ENCODE measurements around the gene KPRP.

Gene KPRP

DNA sequence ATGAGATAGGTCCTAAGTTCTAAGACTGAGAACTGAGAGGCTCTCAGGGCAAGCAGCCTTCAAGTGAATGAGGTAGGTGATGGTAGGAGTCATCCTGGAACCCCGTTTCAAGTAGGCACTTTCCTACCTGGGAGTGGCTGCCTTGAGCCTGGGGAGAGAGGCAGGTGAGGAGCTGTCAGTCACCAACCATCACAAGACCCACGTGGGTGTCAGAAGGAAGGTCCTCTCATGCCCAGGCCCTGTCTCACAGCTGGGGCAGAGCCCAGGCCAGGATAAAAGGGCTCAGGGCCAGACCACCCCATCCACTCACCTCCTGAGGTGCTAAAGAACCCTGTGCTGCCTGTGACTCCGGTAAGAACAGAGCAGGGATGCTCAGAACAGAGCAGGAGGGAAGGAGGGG is 38.6 kb downstream of the KPRP start, which contains the start of gene LCE1D:
Gene LCE1D (plus strand): TSS at position 301 of the 400 bp plus-strand sequence. CDS start 1,074 bp downstream, outside the sequence.
- DNase-seq, result no peak
- no peak for TF ChIP-seq CTCF (IDR thresholded peaks at IDR 0.05; ENCODE audit: low read depth, low read length)
- Histone ChIP-seq H3K27ac (no peak within 1 kb of the TSS), H3K27me3 (ENCODE audit: insufficient read depth, low read depth, severe bottlenecking) (peaks cover 32% of the 10 kb centered on the region), H3K4me3 (ENCODE audit: low read depth, low read length) (no peak within 1 kb of the TSS), H3K36me3 (no peaks in the 10 kb centered on the region), H3K9me3 (ENCODE audit: severe bottlenecking) (peaks cover 2% of the 10 kb centered on the region)

GRCh38 chr1:152801333-152801732 is 43.5 kb downstream of the KPRP start:
- TF ChIP-seq CTCF (IDR thresholded peaks at IDR 0.05; ENCODE audit: low read depth, low read length), result no peak
- no peak overlapping the region for H3K27ac ChIP-seq
- no peaks in the 10 kb centered on the region for H3K36me3 ChIP-seq
- H3K4me3 ChIP-seq (ENCODE audit: low read depth, low read length), result no peak overlapping the region
- no peak for DNase-seq
- H3K9me3 ChIP-seq (ENCODE audit: severe bottlenecking), result peaks cover 2% of the 10 kb centered on the region
- peaks cover 78% of the 10 kb centered on the region for H3K27me3 ChIP-seq (ENCODE audit: insufficient read depth, low read depth, severe bottlenecking)

DNA sequence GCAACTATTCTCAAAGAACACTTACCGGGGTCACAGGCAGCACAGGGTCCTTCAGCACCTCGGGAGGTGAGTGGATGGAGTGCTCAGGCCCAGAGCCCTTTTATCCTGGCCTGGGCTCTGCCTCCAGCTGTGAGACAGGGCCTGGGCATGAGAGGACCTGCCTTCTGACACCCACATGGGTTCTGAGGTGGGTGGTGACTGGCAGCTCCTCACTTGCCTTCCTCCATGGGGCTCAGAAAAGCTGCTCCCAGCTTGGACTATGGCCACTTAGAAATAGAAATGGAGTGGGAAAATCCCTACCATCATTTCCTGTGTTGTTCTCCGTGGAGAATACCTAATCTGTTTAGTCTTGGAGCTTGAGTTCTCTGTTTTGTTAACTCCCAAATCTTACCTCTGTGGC is 48.8 kb downstream of the KPRP start, which contains the start of gene LCE1C:
Gene LCE1C (minus strand): TSS at position 76 of the 400 bp plus-strand sequence. CDS start 1,173 bp downstream, outside the sequence.
- Histone ChIP-seq H3K27ac (no peak within 1 kb of the TSS), H3K9me3 (ENCODE audit: severe bottlenecking) (peaks cover 2% of the 10 kb centered on the region), H3K27me3 (ENCODE audit: insufficient read depth, low read depth, severe bottlenecking) (peaks cover 84% of the 10 kb centered on the region), H3K4me3 (ENCODE audit: low read depth, low read length) (no peak within 1 kb of the TSS), H3K36me3 (no peaks in the 10 kb centered on the region)
- no peak for TF ChIP-seq CTCF (IDR thresholded peaks at IDR 0.05; ENCODE audit: low read depth, low read length)
- DNase-seq, result no peak

- H3K4me3 ChIP-seq (ENCODE audit: low read depth, low read length), result no peak overlapping the region
- H3K27ac ChIP-seq, result no peak overlapping the region
- no peaks in the 10 kb centered on the region for H3K36me3 ChIP-seq
- H3K27me3 ChIP-seq (ENCODE audit: insufficient read depth, low read depth, severe bottlenecking), result peaks cover 81% of the 10 kb centered on the region
- no peak for TF ChIP-seq CTCF (IDR thresholded peaks at IDR 0.05; ENCODE audit: low read depth, low read length)
- peaks cover 6% of the 10 kb centered on the region for H3K9me3 ChIP-seq (ENCODE audit: severe bottlenecking)
- DNase-seq, result no peak
Measured at GRCh38 chr1:152811050-152811449, 53.2 kb downstream of the KPRP start.

All from WERI-Rb-1 (cell line).